A549 (cell line): ENCODE measurements around the gene P2RX4. TPM values are rescaled to one million over a fixed set of nuclear protein-coding genes. Genes with fewer than 3 reads are reported as not detected.
"Not testable (repeated sequence)": the region's sequence is repeated elsewhere in the genome, so short reads cannot be mapped to it uniquely, and the experiment has no call there.

Experiments used
- ATAC-seq, 2 experiments: fragments of 200-7000 bp in 1 of 2; fragments of >200 bp in 1 of 2; cut with Nextera tagmentation in 1 of 2; cut with Tn5 transposase in 1 of 2; 3 replicates each; pipeline versions ENCODE4 v1.8.0 to v1.9.1; 2018 to 2020; ENCODE audit warnings: mild to moderate bottlenecking in 1 of 2, moderate library complexity in 1 of 2
- CTCF ChIA-PET: fragments of 300-600 bp; sonication (Branson Sonifier 250); formaldehyde crosslinking; extraction: SDS; loops from one replicate; lab custom pipeline; 2021; ENCODE audit warnings: antibody characterized with exemption, inconsistent platforms; lab: Yijun Ruan, JAX
- POLR2A ChIA-PET: fragments of 350-600 bp; formaldehyde crosslinking; extraction: SDS; loops from one replicate; lab custom pipeline; 2021; ENCODE audit warnings: antibody characterized with exemption, inconsistent platforms; lab: Yijun Ruan, JAX
- DNase-seq, 2 experiments: peaks; one replicate each; pipeline versions ENCODE4 v3.0.0 to v3.0.0-alpha.2; 2011 to 2016; ENCODE audit warnings: low read depth in 1 of 2, low spot score in 1 of 2
- FAIRE-seq: peaks from 2 replicates; lab custom pipeline; 2011; peaks lifted over from hg19 to GRCh38; lab: Jason Lieb, UNC
- H3K27ac ChIP-seq, 2 experiments: fragments of >200 bp; sonication (Bioruptor Twin); formaldehyde crosslinking; 3 replicates each; pipeline ENCODE4 v1.5.1; 2016 to 2017
- H3K4me1 ChIP-seq: fragments of >200 bp; sonication (Bioruptor Twin); formaldehyde crosslinking; 3 replicates; pipeline ENCODE4 v1.6.1; 2016
- H3K4me2 ChIP-seq: fragments of >200 bp; sonication (Bioruptor Twin); formaldehyde crosslinking; 3 replicates; pipeline ENCODE4 v1.6.1; 2016
- H3K4me3 ChIP-seq: fragments of >200 bp; sonication (Bioruptor Twin); formaldehyde crosslinking; 3 replicates; pipeline ENCODE4 v1.5.1; 2016
- H3K9me3 ChIP-seq: fragments of >200 bp; sonication (Bioruptor Twin); formaldehyde crosslinking; 3 replicates; pipeline ENCODE4 v1.6.1; 2016
- CBX8 ChIP-seq: fragments of 200-600 bp; sonication (generic); IDR thresholded peaks from 2 replicates; pipeline ENCODE4 v1.6.1; 2016
- CHD2 ChIP-seq: fragments of 150-350 bp; IDR thresholded peaks from 2 replicates; pipeline ENCODE4 v1.6.1; 2014; ENCODE audit warnings: low read length; ENCODE audit not compliant: partially characterized antibody
- CHD4 ChIP-seq: fragments of 200-600 bp; sonication (generic); IDR thresholded peaks from 2 replicates; pipeline ENCODE4 v1.6.1; 2016; ENCODE audit warnings: antibody characterized with exemption, mild to moderate bottlenecking, borderline replicate concordance
- CTCF ChIP-seq: fragments of >200 bp; sonication (Bioruptor Twin); formaldehyde crosslinking; IDR thresholded peaks from 3 replicates; pipeline ENCODE4 v1.5.1; 2016
- EHF ChIP-seq: fragments of 250-450 bp; sonication (Bioruptor Pico); IDR thresholded peaks from 2 replicates; pipeline ENCODE4 v1.5.0; 2020; ENCODE audit warnings: mild to moderate bottlenecking
- GATA3 ChIP-seq: IDR thresholded peaks from 2 replicates; pipeline ENCODE4 v1.6.1; 2012; ENCODE audit warnings: borderline replicate concordance
- HEYL ChIP-seq: fragments of 250-450 bp; sonication (Bioruptor Pico); IDR thresholded peaks from 2 replicates; pipeline ENCODE4 v1.8.0; 2021; ENCODE audit warnings: mild to moderate bottlenecking, moderate library complexity
- KDM1A ChIP-seq: fragments of 200-600 bp; sonication (generic); IDR thresholded peaks from 2 replicates; pipeline ENCODE4 v1.6.1; 2016; ENCODE audit warnings: low read depth, mild to moderate bottlenecking
- MAX ChIP-seq: IDR thresholded peaks from 2 replicates; pipeline ENCODE4 v1.6.1; 2012
- MAZ ChIP-seq: fragments of 150-350 bp; IDR thresholded peaks from 2 replicates; pipeline ENCODE4 v1.6.1; 2014; ENCODE audit warnings: antibody characterized with exemption, low read depth, low read length, borderline replicate concordance
- NPAS2 ChIP-seq: fragments of 250-450 bp; sonication (Bioruptor Pico); IDR thresholded peaks from 2 replicates; pipeline ENCODE4 v1.8.0; 2022; ENCODE audit warnings: mild to moderate bottlenecking, moderate library complexity, borderline replicate concordance
- RAD21 ChIP-seq, 2 experiments: fragments of >200 bp in 1 of 2; sonication (Bioruptor Twin) in 1 of 2; formaldehyde crosslinking in 1 of 2; IDR thresholded peaks in 1 of 2; conservative IDR thresholded peaks in 1 of 2; 2 replicates in 1 of 2; 3 replicates in 1 of 2; pipeline ENCODE4 v1.6.1; 2012 to 2018; ENCODE audit warnings: inconsistent platforms in 1 of 2
- REST ChIP-seq: fragments of 200-600 bp; sonication (generic); IDR thresholded peaks from 2 replicates; pipeline ENCODE4 v1.6.1; 2016; ENCODE audit warnings: antibody characterized with exemption, mild to moderate bottlenecking, moderate library complexity
- RFX5 ChIP-seq: fragments of 450-650 bp; IDR thresholded peaks from 2 replicates; pipeline ENCODE4 v1.7.1; 2014; ENCODE audit warnings: antibody characterized with exemption, mild to moderate bottlenecking, moderate library complexity
- RNF2 ChIP-seq: fragments of 200-600 bp; sonication (generic); IDR thresholded peaks from 2 replicates; pipeline ENCODE4 v1.6.1; 2016; ENCODE audit warnings: low read depth, mild to moderate bottlenecking, antibody characterized with exemption, moderate library complexity, borderline replicate concordance
- SMC3 ChIP-seq: fragments of >200 bp; sonication (Bioruptor Twin); formaldehyde crosslinking; IDR thresholded peaks from 3 replicates; pipeline ENCODE4 v1.6.1; 2018; ENCODE audit warnings: inconsistent platforms
- TP53 ChIP-seq: fragments of 250-450 bp; sonication (Bioruptor Pico); IDR thresholded peaks from 2 replicates; pipeline ENCODE4 v1.5.0; 2021; ENCODE audit warnings: mild to moderate bottlenecking, moderate library complexity
- ZSCAN20 ChIP-seq: fragments of 250-450 bp; sonication (Bioruptor Pico); IDR thresholded peaks from 2 replicates; pipeline ENCODE4 v1.8.0; 2022; ENCODE audit warnings: mild to moderate bottlenecking, moderate library complexity
- WGBS: methylation state at CpG from one replicate; pipeline ENCODE4 v1.1.6; 2017; ENCODE audit errors: missing lambda C conversion rate; 5-methylcytosine and 5-hydroxymethylcytosine counted together
- polyA plus RNA-seq, 4 experiments: library from polyadenylated mRNA; depleted of rRNA in 3 of 4; stranded (reverse); fragments of >200 nt; fragmentation: RNase III in 1 of 4; extraction: RNeasy Plus Mini Kit Qiagen cat#74134 plus additional on column Dnase treatment in 1 of 4; gene quantifications; 2 replicates in 3 of 4; 3 replicates in 1 of 4; pipeline ENCODE4 v1.2.3, GENCODE V29; 2011 to 2017

The P2RX4 gene
- polyA plus RNA-seq, 2 of the 4 experiments (the other 2 are of a cell fraction), result 16.0 to 27.5 TPM

GRCh38 chr12:121228919-121229665 is 19.2 kb downstream of the P2RX4 start (continued):
- no peak for TF ChIP-seq KDM1A

- 42% methylated on average over 19 of the region's 19 CpGs for WGBS
- H3K4me1 ChIP-seq, FAIRE-seq, POLR2A ChIA-PET, H3K4me3 ChIP-seq, H3K9me3 ChIP-seq, H3K27ac ChIP-seq: not testable (repeated sequence)
- CTCF ChIA-PET, result interaction anchor here (0.5 to 2.4 kb wide), 30 partner anchors 9 to 240 kb away, joined by 3 to 29 read pairs (median 4); no protein-coding TSS in a partner anchor
- DNase-seq (peak; percentile 81 to 92), ATAC-seq (peak; percentile 82 to 91)
- peak overlapping the region; percentile 30; the same call in 1 of the 3 replicates for H3K4me2 ChIP-seq
- 0 out of 2 replicates have a peak, but pooled peaks have one; percentile 18 for TF ChIP-seq REST
- TF ChIP-seq CTCF, result peak; percentile 76
- TF ChIP-seq RAD21 (conservative IDR thresholded peaks at IDR 0.05 in 1 of 2, IDR thresholded peaks at IDR 0.05 in 1 of 2), result peak; percentile 72 to 83
- peak; percentile 59; the same call in 2 of the 3 replicates for TF ChIP-seq SMC3
- TF ChIP-seq MAX, result peak; percentile 18; the same call in 1 of the 2 replicates
Measured at GRCh38 chr12:121229826-121230537, 20.1 kb downstream of the P2RX4 start.

- Histone ChIP-seq H3K9me3 (no peaks in the 10 kb centered on the region), H3K4me2 (no peak overlapping the region), H3K27ac (no peak overlapping the region), H3K4me1 (0 out of 3 replicates have a peak, but pooled peaks cover 3% of the 10 kb centered on the region), H3K4me3 (no peak overlapping the region)
- ChIA-PET CTCF (interaction anchor here (0.5 to 2.4 kb wide), 30 partner anchors 9 to 240 kb away, joined by 3 to 29 read pairs (median 4); no protein-coding TSS in a partner anchor), POLR2A (no interaction called here)
- no peak for FAIRE-seq
- TF ChIP-seq RFX5, result no peak
- TF ChIP-seq TP53 (CRISPR knock-in tag), result no peak
- TF ChIP-seq GATA3, result no peak
- TF ChIP-seq RNF2, result no peak
- no peak for DNase-seq
- 75% methylated on average over 12 of the region's 12 CpGs for WGBS
- peak in 1 of 2 experiments; percentile 39; a peak in 3 of 6 replicates for ATAC-seq
Measured at GRCh38 chr12:121230538-121230907, 20.6 kb downstream of the P2RX4 start.

- Histone ChIP-seq H3K27ac (no peak overlapping the region), H3K4me2 (no peak overlapping the region), H3K4me3 (no peak overlapping the region), H3K4me1 (0 out of 3 replicates have a peak, but pooled peaks cover 3% of the 10 kb centered on the region), H3K9me3 (no peaks in the 10 kb centered on the region)
- ATAC-seq (no peak; a peak in 1 of 6 replicates), FAIRE-seq (no peak), DNase-seq (no peak)
- ChIA-PET CTCF (interaction anchor here (1.3 kb wide), 1 partner anchor 122 kb away, joined by 4 read pairs; no protein-coding TSS in a partner anchor), POLR2A (no interaction called here)
- TF ChIP-seq CHD4 (no peak), CBX8 (no peak), HEYL (no peak), NPAS2 (CRISPR knock-in tag) (no peak), CHD2 (no peak), MAZ (no peak), EHF (CRISPR knock-in tag) (no peak), ZSCAN20 (CRISPR knock-in tag) (no peak)
- 91% methylated on average over 16 of the region's 16 CpGs for WGBS
Measured at GRCh38 chr12:121232163-121232562, 22.2 kb downstream of the P2RX4 start.
